Coronary artery (tissue), 2 donors: ENCODE data around the gene EIF5AL1.

ENCODE experiments used
- DNase-seq: peaks from one replicate; pipeline ENCODE4 v3.0.0-alpha.2; 2017; ENCODE audit warnings: low spot score
- H3K27ac ChIP-seq, 2 donors: fragments of 200-600 bp; sonication (generic); one replicate each; pipeline ENCODE4 v1.5.1; 2016 to 2019
- H3K4me3 ChIP-seq: fragments of 200-600 bp; sonication (generic); 2 replicates; pipeline ENCODE4 v1.5.1; 2016; ENCODE audit warnings: mild to moderate bottlenecking, moderate library complexity
- CTCF ChIP-seq: fragments of 200-600 bp; sonication (generic); IDR thresholded peaks from one replicate; pipeline ENCODE4 v1.5.1; 2019; ENCODE audit warnings: antibody characterized with exemption

EIF5AL1 gene

GRCh38 chr10:79487296-79488194 lies 24.8 kb upstream of the EIF5AL1 start:
- DNase-seq: no peak
- Histone ChIP-seq H3K27ac (peak overlapping the region; percentile 61 to 88), H3K4me3 (no peak overlapping the region)
- TF ChIP-seq CTCF: no peak

- TF ChIP-seq CTCF: no peak
- H3K27ac ChIP-seq: peak overlapping the region; percentile 61 to 88
- DNase-seq: peak; percentile 87
- no peak overlapping the region for H3K4me3 ChIP-seq
Observed at GRCh38 chr10:79488336-79488735, 24.0 kb upstream of the EIF5AL1 start.

- no peak overlapping the region for H3K4me3 ChIP-seq
- peak overlapping the region; percentile 61 to 88 for H3K27ac ChIP-seq
- no peak for DNase-seq
- no peak for TF ChIP-seq CTCF
Observed at GRCh38 chr10:79488870-79489269, 23.5 kb upstream of the EIF5AL1 start.

- TF ChIP-seq CTCF: no peak
- Histone ChIP-seq H3K4me3 (no peak overlapping the region), H3K27ac (no peak overlapping the region)
- no peak for DNase-seq
Observed at GRCh38 chr10:79490400-79491142, 21.8 kb upstream of the EIF5AL1 start.

GRCh38 chr10:79491143-79491835 lies 21.0 kb upstream of the EIF5AL1 start:
- no peak for DNase-seq
- no peak overlapping the region for H3K27ac ChIP-seq
- TF ChIP-seq CTCF: no peak
- no peak overlapping the region for H3K4me3 ChIP-seq

GRCh38 chr10:79492256-79492655 lies 20.1 kb upstream of the EIF5AL1 start:
- H3K27ac ChIP-seq: no peak overlapping the region
- TF ChIP-seq CTCF: no peak
- no peak for DNase-seq

More at GRCh38 chr10:79492256-79492655, 20.1 kb upstream of the EIF5AL1 start:
- H3K4me3 ChIP-seq: no peak overlapping the region
